Neuronal stem cell (in vitro differentiated cells): ENCODE data around the gene OCIAD2.

Experiments used
- DNase-seq: peaks from one replicate; pipeline ENCODE4 v3.0.0-alpha.2; 2013; ENCODE audit warnings: low spot score
- H2AFZ ChIP-seq: one replicate; pipeline ENCODE4 v1.6.1; 2013; ENCODE audit warnings: mild to moderate bottlenecking, low read length, inconsistent platforms
- H2AK5ac ChIP-seq: 2 replicates; pipeline ENCODE4 v1.6.1; 2013; ENCODE audit warnings: low read depth, mild to moderate bottlenecking, inconsistent platforms, low read length, moderate library complexity, mixed read lengths
- H2BK120ac ChIP-seq: 2 replicates; pipeline ENCODE4 v1.6.1; 2013; ENCODE audit warnings: low read depth, mild to moderate bottlenecking, inconsistent platforms, low read length, moderate library complexity, mixed read lengths
- H2BK12ac ChIP-seq: one replicate; pipeline ENCODE4 v1.6.1; 2013; ENCODE audit warnings: low read length, inconsistent platforms
- H2BK15ac ChIP-seq: 2 replicates; pipeline ENCODE4 v1.6.1; 2013; ENCODE audit warnings: mild to moderate bottlenecking, low read length, inconsistent platforms, mixed read lengths
- H2BK5ac ChIP-seq: one replicate; pipeline ENCODE4 v1.6.1; 2013; ENCODE audit warnings: inconsistent platforms, mild to moderate bottlenecking, low read length, moderate library complexity
- H3K14ac ChIP-seq: one replicate; pipeline ENCODE4 v1.6.1; 2013; ENCODE audit warnings: low read length, inconsistent platforms
- H3K18ac ChIP-seq: 2 replicates; pipeline ENCODE4 v1.6.1; 2013; ENCODE audit warnings: low read length, inconsistent platforms
- H3K23ac ChIP-seq: 2 replicates; pipeline ENCODE4 v1.6.1; 2013; ENCODE audit warnings: low read depth, mild to moderate bottlenecking, mixed read lengths, low read length, inconsistent platforms; ENCODE audit not compliant: poor library complexity
- H3K27ac ChIP-seq: replicated peaks from 3 replicates; pipeline ENCODE4 v1.5.1; 2013; ENCODE audit warnings: low read length, inconsistent platforms
- H3K27me3 ChIP-seq, 3 experiments: 2 replicates each; pipeline ENCODE4 v1.6.1; 2013; ENCODE audit warnings: low read length in 3 of 3, mild to moderate bottlenecking in 2 of 3, inconsistent platforms in 1 of 3, low read depth in 1 of 3, mixed read lengths in 1 of 3, moderate library complexity in 1 of 3; ENCODE audit not compliant: control insufficient read depth in 3 of 3, insufficient read depth in 3 of 3
- H3K36me3 ChIP-seq, 2 donors: replicated peaks in 1 of 2; 2 replicates each; pipeline ENCODE4 v1.6.1; 2013; ENCODE audit warnings: low read length in 2 of 2; ENCODE audit not compliant: control insufficient read depth in 2 of 2, insufficient read depth in 2 of 2
- H3K4ac ChIP-seq: 2 replicates; pipeline ENCODE4 v1.6.1; 2013; ENCODE audit warnings: inconsistent platforms, mild to moderate bottlenecking, low read length, moderate library complexity
- H3K4me1 ChIP-seq, 2 donors: 1 replicate in 1 of 2; 2 replicates in 1 of 2; pipeline ENCODE4 v1.6.1; 2013; ENCODE audit warnings: low read length in 2 of 2, low read depth in 1 of 2; ENCODE audit not compliant: control insufficient read depth in 2 of 2, insufficient read depth in 1 of 2
- H3K4me2 ChIP-seq: one replicate; pipeline ENCODE4 v1.6.1; 2013; ENCODE audit warnings: mild to moderate bottlenecking, low read length, inconsistent platforms; ENCODE audit not compliant: insufficient read depth, poor library complexity, severe bottlenecking
- H3K4me3 ChIP-seq, 2 donors: 2 replicates each; pipeline ENCODE4 v1.5.1; 2013; ENCODE audit warnings: low read length in 2 of 2, mild to moderate bottlenecking in 2 of 2, inconsistent platforms in 1 of 2, moderate library complexity in 1 of 2
- H3K79me1 ChIP-seq: one replicate; pipeline ENCODE4 v1.6.1; 2013; ENCODE audit warnings: low read depth, mild to moderate bottlenecking, inconsistent platforms, low read length, moderate library complexity
- H3K9ac ChIP-seq: one replicate; pipeline ENCODE4 v1.6.1; 2013; ENCODE audit warnings: mild to moderate bottlenecking, low read depth, low read length, inconsistent platforms; ENCODE audit not compliant: poor library complexity
- H3K9me3 ChIP-seq, 2 donors: replicated peaks in 1 of 2; 2 replicates each; pipeline versions ENCODE3 to v1.6.1; 2013; ENCODE audit warnings: low read length in 2 of 2, mild to moderate bottlenecking in 2 of 2, inconsistent platforms in 1 of 2, low read depth in 1 of 2, mixed read lengths in 1 of 2, moderate library complexity in 1 of 2; ENCODE audit not compliant: control insufficient read depth in 2 of 2, insufficient read depth in 1 of 2
- H4K8ac ChIP-seq: one replicate; pipeline ENCODE4 v1.6.1; 2013; ENCODE audit warnings: low read depth, mild to moderate bottlenecking, inconsistent platforms, low read length, moderate library complexity
- H4K91ac ChIP-seq: one replicate; pipeline ENCODE4 v1.6.1; 2013; ENCODE audit warnings: low read length, low read depth, mild to moderate bottlenecking, inconsistent platforms; ENCODE audit not compliant: poor library complexity
- WGBS, 2 donors: extraction: QIAGEN DNeasy Blood & Tissue Kit; methylation state at CpG; one replicate each; pipeline ENCODE4 v1.1.7; 2013; ENCODE audit warnings: missing lambda C conversion rate in 2 of 2, mixed read lengths in 1 of 2; ENCODE audit not compliant: insufficient read length in 2 of 2, insufficient replicate concordance in 1 of 2; ENCODE audit errors: extremely low coverage in 2 of 2; 5-methylcytosine and 5-hydroxymethylcytosine counted together

Gene OCIAD2

DNA sequence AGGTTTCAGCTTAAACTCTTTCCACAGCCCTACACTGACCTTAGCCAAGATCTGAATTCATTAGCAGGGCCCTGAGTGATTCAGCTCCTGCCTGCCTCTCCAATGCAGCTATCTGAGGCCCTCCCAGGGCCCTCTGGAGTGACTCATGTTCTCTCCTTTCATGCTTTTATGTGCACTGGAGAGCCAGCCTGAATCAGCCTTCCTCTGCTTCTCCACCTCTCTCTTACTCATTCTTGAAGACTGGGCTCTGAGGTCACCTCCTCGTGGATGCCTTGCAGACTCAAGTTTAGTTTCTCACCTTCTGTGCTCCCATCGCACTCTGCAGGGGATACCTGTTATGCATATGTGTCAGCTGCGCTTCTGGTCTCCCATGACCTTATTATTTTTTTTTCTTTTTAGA, 3.1 kb upstream of the OCIAD2 start:
- no peak overlapping the region for H4K8ac ChIP-seq
- no peak overlapping the region for H3K14ac ChIP-seq
- no peak overlapping the region for H2BK15ac ChIP-seq
- no peak overlapping the region for H3K4me2 ChIP-seq
- no peak overlapping the region for H2BK12ac ChIP-seq
- WGBS, 2 donors, result no CpG with 5 or more reads among the region's 3 CpGs
- no peak overlapping the region for H3K23ac ChIP-seq
- no peak overlapping the region for H2BK5ac ChIP-seq
- no peaks in the 10 kb centered on the region for H3K27me3 ChIP-seq
- H2AFZ ChIP-seq, result peak overlapping the region; percentile 58
- H3K9me3 ChIP-seq, result no peaks in the 10 kb centered on the region
- H3K9ac ChIP-seq, result no peak overlapping the region
- H3K4me1 ChIP-seq, result peaks cover 3 to 12% of the 10 kb centered on the region in 2 donors
- H3K27ac ChIP-seq, result peak overlapping the region; percentile 42
- H2AK5ac ChIP-seq, result no peak overlapping the region
- no peak overlapping the region for H2BK120ac ChIP-seq
- H3K4me3 ChIP-seq, result no peak overlapping the region
- H3K36me3 ChIP-seq, result no peaks in the 10 kb centered on the region
- DNase-seq, result peak; percentile 20
- H3K18ac ChIP-seq, result no peak overlapping the region
- no peak overlapping the region for H4K91ac ChIP-seq
- H3K4ac ChIP-seq, result no peak overlapping the region
- peaks cover 10% of the 10 kb centered on the region for H3K79me1 ChIP-seq

DNA sequence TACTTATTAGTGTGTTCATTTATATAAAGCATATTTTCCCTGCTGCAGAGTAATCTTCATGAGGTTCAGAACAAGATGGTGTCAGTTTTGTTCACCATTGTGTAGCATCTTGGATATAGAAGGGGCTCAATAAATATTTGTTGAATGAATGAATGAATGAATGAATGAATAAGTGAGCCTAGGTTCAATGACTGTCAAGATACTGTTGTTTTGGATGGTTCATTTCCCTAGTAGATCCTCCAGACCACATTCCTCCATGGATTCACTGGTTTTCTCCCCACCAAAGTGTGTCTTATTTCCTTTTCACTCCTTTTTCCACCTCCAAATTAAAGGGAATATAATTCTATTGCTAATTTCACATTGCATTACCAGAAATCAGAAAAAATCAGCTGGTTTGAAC, 2.1 kb upstream of the OCIAD2 start:
- H3K4ac ChIP-seq, result no peak overlapping the region
- no peak overlapping the region for H4K8ac ChIP-seq
- no peak overlapping the region for H3K4me3 ChIP-seq
- H3K23ac ChIP-seq, result no peak overlapping the region
- no peak overlapping the region for H2BK15ac ChIP-seq
- no peaks in the 10 kb centered on the region for H3K27me3 ChIP-seq
- H2BK5ac ChIP-seq, result no peak overlapping the region
- H2AK5ac ChIP-seq, result no peak overlapping the region
- DNase-seq, result no peak
- H3K36me3 ChIP-seq, result peaks cover 0 to 4% of the 10 kb centered on the region in 2 donors
- H3K14ac ChIP-seq, result no peak overlapping the region
- H3K79me1 ChIP-seq, result peaks cover 10% of the 10 kb centered on the region
- H2BK12ac ChIP-seq, result no peak overlapping the region
- no peak overlapping the region for H4K91ac ChIP-seq
- no peak overlapping the region for H3K27ac ChIP-seq
- peaks cover 3 to 12% of the 10 kb centered on the region in 2 donors for H3K4me1 ChIP-seq
- no peaks in the 10 kb centered on the region for H3K9me3 ChIP-seq
- no peak overlapping the region for H2AFZ ChIP-seq
- H3K4me2 ChIP-seq, result no peak overlapping the region
- H3K9ac ChIP-seq, result no peak overlapping the region
- no peak overlapping the region for H2BK120ac ChIP-seq
- no peak overlapping the region for H3K18ac ChIP-seq

DNA sequence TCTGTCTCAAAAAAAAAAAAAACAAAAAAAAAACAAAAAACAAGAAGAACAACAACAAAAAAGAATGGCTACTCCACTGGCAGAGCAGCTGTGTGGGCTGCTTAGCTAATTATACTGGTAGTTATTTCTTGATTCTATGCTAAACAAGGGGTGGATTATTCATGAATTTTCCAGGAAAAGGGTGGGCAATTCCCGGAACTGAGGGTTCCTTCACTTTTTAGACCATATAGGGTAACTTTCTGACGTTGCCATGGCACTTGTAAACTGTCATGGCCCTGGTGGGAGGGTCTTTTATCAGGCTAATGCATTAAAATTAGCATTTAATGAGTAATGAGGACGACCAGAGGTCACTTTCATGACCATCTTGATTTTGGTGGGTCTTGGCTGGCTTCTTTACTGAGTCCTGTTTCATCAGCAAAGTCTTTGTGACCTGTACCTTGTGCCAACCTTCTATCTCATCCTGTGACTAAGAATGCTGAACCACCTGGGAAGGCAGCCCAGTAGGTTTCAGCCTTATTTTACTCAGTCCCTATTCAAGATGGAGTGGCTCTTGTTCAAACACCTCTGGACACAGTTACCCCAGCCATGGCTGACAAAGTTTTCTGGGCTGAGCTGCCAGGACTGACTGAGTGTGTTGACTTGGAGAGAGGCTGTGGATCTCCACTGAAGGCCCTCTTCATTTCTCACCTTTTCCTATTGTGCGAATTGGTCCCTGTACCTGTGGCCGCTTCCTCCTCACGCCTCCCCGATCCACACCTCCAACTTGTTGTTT, 1.3 kb upstream of the OCIAD2 start:
- H3K9ac ChIP-seq, result no peak overlapping the region
- H3K79me1 ChIP-seq, result peaks cover 10% of the 10 kb centered on the region
- no peak overlapping the region for H3K4me2 ChIP-seq
- H3K27ac ChIP-seq, result no peak overlapping the region
- no peak overlapping the region for H3K23ac ChIP-seq
- H3K4me3 ChIP-seq, result no peak overlapping the region
- no peak overlapping the region for H4K91ac ChIP-seq
- H3K36me3 ChIP-seq, result peaks cover 0 to 4% of the 10 kb centered on the region in 2 donors
- H2BK15ac ChIP-seq, result no peak overlapping the region
- peaks cover 3 to 12% of the 10 kb centered on the region in 2 donors for H3K4me1 ChIP-seq
- H2BK12ac ChIP-seq, result no peak overlapping the region
- DNase-seq, result no peak
- no peak overlapping the region for H2AK5ac ChIP-seq
- no CpG with 5 or more reads among the region's 7 CpGs for WGBS, 2 donors
- no peak overlapping the region for H2BK5ac ChIP-seq
- no peak overlapping the region for H3K18ac ChIP-seq
- H3K4ac ChIP-seq, result no peak overlapping the region
- no peaks in the 10 kb centered on the region for H3K9me3 ChIP-seq
- no peak overlapping the region for H3K14ac ChIP-seq
- no peak overlapping the region for H2BK120ac ChIP-seq
- H2AFZ ChIP-seq, result peak overlapping the region; percentile 23
- no peak overlapping the region for H4K8ac ChIP-seq
- no peaks in the 10 kb centered on the region for H3K27me3 ChIP-seq

DNA sequence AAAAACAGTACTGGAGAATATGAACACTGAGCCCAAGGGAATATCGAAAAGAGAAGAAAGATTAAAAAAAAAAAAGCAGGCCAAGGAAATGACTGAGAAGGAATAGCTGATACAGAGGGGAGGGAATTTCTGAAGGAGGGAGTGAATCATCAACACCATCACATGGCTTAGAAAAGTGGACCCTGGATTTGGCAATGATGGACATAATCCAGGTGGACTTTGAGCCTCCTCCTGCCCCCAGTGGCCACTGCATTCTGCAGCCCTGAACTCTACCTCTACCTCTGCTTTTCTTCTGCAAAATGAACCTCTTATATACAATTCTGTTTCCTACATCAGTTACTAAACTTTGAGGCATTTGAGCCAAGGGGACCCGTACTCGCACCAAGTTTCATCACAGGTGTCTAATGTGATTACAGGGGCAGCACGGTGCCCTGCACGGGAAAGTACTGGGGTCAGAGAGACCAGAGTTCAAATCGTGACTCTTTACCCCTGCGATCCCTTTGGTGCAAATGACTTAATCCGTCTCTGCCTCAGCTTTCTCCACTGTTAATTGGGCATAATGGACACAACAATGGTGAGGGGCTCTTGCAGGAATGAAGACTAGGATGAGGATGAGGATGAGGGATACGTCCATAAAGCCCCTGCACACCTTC, 1.1 kb downstream of the OCIAD2 start:
- Histone ChIP-seq H4K8ac (no peak overlapping the region), H2BK120ac (no peak overlapping the region), H3K4me1 (peaks cover 3 to 12% of the 10 kb centered on the region in 2 donors), H2AK5ac (no peak overlapping the region), H2BK15ac (no peak overlapping the region), H3K27ac (no peak overlapping the region), H2BK12ac (no peak overlapping the region), H3K36me3 (peaks cover 0 to 12% of the 10 kb centered on the region in 2 donors), H3K9me3 (peaks cover 0 to 2% of the 10 kb centered on the region in 2 donors), H2BK5ac (no peak overlapping the region), H4K91ac (no peak overlapping the region), H3K79me1 (peaks cover 10% of the 10 kb centered on the region), H3K23ac (no peak overlapping the region), H3K27me3 (no peaks in the 10 kb centered on the region), H2AFZ (no peak overlapping the region), H3K14ac (no peak overlapping the region), H3K4ac (no peak overlapping the region), H3K4me3 (peak overlapping the region in 1 of 2 donors; percentile 84), H3K9ac (no peak overlapping the region), H3K18ac (no peak overlapping the region), H3K4me2 (peak overlapping the region; percentile 86)
- no CpG with 5 or more reads among the region's 9 CpGs for WGBS, 2 donors
- DNase-seq, result no peak
